A549 (cell line): ENCODE data around the gene ERAL1.

Source experiments
- BHLHE40 ChIP-seq: IDR thresholded peaks from 2 replicates; pipeline ENCODE4 v1.6.1; 2012; ENCODE audit warnings: low read depth, low read length, inconsistent platforms
- CBX2 ChIP-seq: fragments of 200-600 bp; sonication (generic); IDR thresholded peaks from 2 replicates; pipeline ENCODE4 v1.6.1; 2016; ENCODE audit warnings: low read depth, mild to moderate bottlenecking, borderline replicate concordance
- ESRRA ChIP-seq: fragments of 150-350 bp; IDR thresholded peaks from 2 replicates; pipeline ENCODE4 v1.6.1; 2014; ENCODE audit warnings: mild to moderate bottlenecking, low read length, borderline replicate concordance
- FOSB ChIP-seq: fragments of 250-450 bp; sonication (Bioruptor Pico); IDR thresholded peaks from 2 replicates; pipeline ENCODE4 v1.5.0; 2020; ENCODE audit warnings: mild to moderate bottlenecking, moderate library complexity
- GATA3 ChIP-seq: IDR thresholded peaks from 2 replicates; pipeline ENCODE4 v1.6.1; 2012; ENCODE audit warnings: borderline replicate concordance
- JUN ChIP-seq, 2 experiments: fragments of >200 bp; sonication (Bioruptor Twin); formaldehyde crosslinking; IDR thresholded peaks; 2 replicates in 1 of 2; 3 replicates in 1 of 2; pipeline ENCODE4 v1.6.1; 2016 to 2017
- MAX ChIP-seq: IDR thresholded peaks from 2 replicates; pipeline ENCODE4 v1.6.1; 2012
- NPAS2 ChIP-seq: fragments of 250-450 bp; sonication (Bioruptor Pico); IDR thresholded peaks from 2 replicates; pipeline ENCODE4 v1.8.0; 2022; ENCODE audit warnings: mild to moderate bottlenecking, moderate library complexity, borderline replicate concordance
- POLR2A ChIP-seq: IDR thresholded peaks from 2 replicates; pipeline ENCODE4 v1.6.1; 2012; ENCODE audit warnings: mild to moderate bottlenecking, low read length
- RCOR1 ChIP-seq: fragments of 150-350 bp; IDR thresholded peaks from 2 replicates; pipeline ENCODE4 v1.6.1; 2014; ENCODE audit warnings: antibody characterized with exemption, low read length, low read depth
- SREBF2 ChIP-seq: fragments of 450-650 bp; IDR thresholded peaks from 2 replicates; pipeline ENCODE4 v1.6.1; 2014; ENCODE audit warnings: mild to moderate bottlenecking, moderate library complexity
- TF ChIP-seq, protein P1 (sequence below): fragments of 200-600 bp; sonication (generic); IDR thresholded peaks from 2 replicates; pipeline ENCODE4 v1.6.1; 2016; ENCODE audit warnings: antibody characterized with exemption, mild to moderate bottlenecking, moderate library complexity
- TF ChIP-seq, protein P2 (sequence below): fragments of >200 bp; sonication (Bioruptor Twin); formaldehyde crosslinking; IDR thresholded peaks from 3 replicates; pipeline ENCODE4 v1.5.1; 2016

- TF ChIP-seq JUN (IDR thresholded peaks at IDR 0.05) (no peak), SREBF2 (no peak), POLR2A (no peak), MAX (no peak), NPAS2 (no peak), ESRRA (no peak), GATA3 (no peak), CBX2 (no peak), RCOR1 (no peak), BHLHE40 (no peak), FOSB (CRISPR knock-in tag) (no peak)
- TF ChIP-seq, protein P1, sequence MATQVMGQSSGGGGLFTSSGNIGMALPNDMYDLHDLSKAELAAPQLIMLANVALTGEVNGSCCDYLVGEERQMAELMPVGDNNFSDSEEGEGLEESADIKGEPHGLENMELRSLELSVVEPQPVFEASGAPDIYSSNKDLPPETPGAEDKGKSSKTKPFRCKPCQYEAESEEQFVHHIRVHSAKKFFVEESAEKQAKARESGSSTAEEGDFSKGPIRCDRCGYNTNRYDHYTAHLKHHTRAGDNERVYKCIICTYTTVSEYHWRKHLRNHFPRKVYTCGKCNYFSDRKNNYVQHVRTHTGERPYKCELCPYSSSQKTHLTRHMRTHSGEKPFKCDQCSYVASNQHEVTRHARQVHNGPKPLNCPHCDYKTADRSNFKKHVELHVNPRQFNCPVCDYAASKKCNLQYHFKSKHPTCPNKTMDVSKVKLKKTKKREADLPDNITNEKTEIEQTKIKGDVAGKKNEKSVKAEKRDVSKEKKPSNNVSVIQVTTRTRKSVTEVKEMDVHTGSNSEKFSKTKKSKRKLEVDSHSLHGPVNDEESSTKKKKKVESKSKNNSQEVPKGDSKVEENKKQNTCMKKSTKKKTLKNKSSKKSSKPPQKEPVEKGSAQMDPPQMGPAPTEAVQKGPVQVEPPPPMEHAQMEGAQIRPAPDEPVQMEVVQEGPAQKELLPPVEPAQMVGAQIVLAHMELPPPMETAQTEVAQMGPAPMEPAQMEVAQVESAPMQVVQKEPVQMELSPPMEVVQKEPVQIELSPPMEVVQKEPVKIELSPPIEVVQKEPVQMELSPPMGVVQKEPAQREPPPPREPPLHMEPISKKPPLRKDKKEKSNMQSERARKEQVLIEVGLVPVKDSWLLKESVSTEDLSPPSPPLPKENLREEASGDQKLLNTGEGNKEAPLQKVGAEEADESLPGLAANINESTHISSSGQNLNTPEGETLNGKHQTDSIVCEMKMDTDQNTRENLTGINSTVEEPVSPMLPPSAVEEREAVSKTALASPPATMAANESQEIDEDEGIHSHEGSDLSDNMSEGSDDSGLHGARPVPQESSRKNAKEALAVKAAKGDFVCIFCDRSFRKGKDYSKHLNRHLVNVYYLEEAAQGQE: no peak
- TF ChIP-seq, protein P2, sequence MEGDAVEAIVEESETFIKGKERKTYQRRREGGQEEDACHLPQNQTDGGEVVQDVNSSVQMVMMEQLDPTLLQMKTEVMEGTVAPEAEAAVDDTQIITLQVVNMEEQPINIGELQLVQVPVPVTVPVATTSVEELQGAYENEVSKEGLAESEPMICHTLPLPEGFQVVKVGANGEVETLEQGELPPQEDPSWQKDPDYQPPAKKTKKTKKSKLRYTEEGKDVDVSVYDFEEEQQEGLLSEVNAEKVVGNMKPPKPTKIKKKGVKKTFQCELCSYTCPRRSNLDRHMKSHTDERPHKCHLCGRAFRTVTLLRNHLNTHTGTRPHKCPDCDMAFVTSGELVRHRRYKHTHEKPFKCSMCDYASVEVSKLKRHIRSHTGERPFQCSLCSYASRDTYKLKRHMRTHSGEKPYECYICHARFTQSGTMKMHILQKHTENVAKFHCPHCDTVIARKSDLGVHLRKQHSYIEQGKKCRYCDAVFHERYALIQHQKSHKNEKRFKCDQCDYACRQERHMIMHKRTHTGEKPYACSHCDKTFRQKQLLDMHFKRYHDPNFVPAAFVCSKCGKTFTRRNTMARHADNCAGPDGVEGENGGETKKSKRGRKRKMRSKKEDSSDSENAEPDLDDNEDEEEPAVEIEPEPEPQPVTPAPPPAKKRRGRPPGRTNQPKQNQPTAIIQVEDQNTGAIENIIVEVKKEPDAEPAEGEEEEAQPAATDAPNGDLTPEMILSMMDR: no peak
Observed at GRCh38 chr17:28892024-28892423, 37.2 kb downstream of the ERAL1 start.
